CD1c-positive myeloid dendritic cell (primary cell): ENCODE data around the gene LEAP2.
A peak's percentile ranks its signal among the peaks of the same experiment; 100 is the strongest.
"Not testable (repeated sequence)": the region's sequence is repeated elsewhere in the genome, so short reads cannot be mapped to it uniquely, and the experiment has no call there.

Experiments
- DNase-seq: peaks from one replicate; pipeline ENCODE4 v3.0.0-alpha.2; 2016; ENCODE audit errors: extremely low spot score

The LEAP2 gene

GRCh38 chr5:132840896-132841295 lies 32.6 kb upstream of the LEAP2 start:
- no peak for DNase-seq

- no peak for DNase-seq
Measured at GRCh38 chr5:132841305-132841704, 32.2 kb upstream of the LEAP2 start.

GRCh38 chr5:132848270-132848669 lies 25.2 kb upstream of the LEAP2 start:
- DNase-seq = no peak

- DNase-seq = no peak
Measured at GRCh38 chr5:132849347-132849746, 24.1 kb upstream of the LEAP2 start.

GRCh38 chr5:132850066-132850465 lies 23.4 kb upstream of the LEAP2 start:
- DNase-seq = no peak

GRCh38 chr5:132853323-132853722 lies 20.1 kb upstream of the LEAP2 start:
- no peak for DNase-seq

GRCh38 chr5:132853790-132854189 lies 19.7 kb upstream of the LEAP2 start:
- no peak for DNase-seq

- DNase-seq = no peak
Measured at GRCh38 chr5:132854301-132854700, 19.2 kb upstream of the LEAP2 start.

GRCh38 chr5:132854992-132855391 lies 18.5 kb upstream of the LEAP2 start:
- DNase-seq = not testable (repeated sequence)

GRCh38 chr5:132856011-132856410 lies 17.5 kb upstream of the LEAP2 start:
- no peak for DNase-seq

GRCh38 chr5:132859889-132860437 lies 13.5 kb upstream of the LEAP2 start:
- no peak for DNase-seq

- DNase-seq = no peak
Measured at GRCh38 chr5:132860742-132861141, 12.7 kb upstream of the LEAP2 start.

- DNase-seq = no peak
Measured at GRCh38 chr5:132865668-132866341, 7.7 kb upstream of the LEAP2 start.

- DNase-seq = peak; percentile 99
Measured at GRCh38 chr5:132866342-132867045, 7.0 kb upstream of the LEAP2 start, which contains the start of the genes GDF9 and UQCRQ. TSS of gene GDF9 (minus strand) at chr5:132866469. CDS start at chr5:132864533, 1,936 bp downstream. TSS of gene UQCRQ (plus strand) at chr5:132866642. CDS start at chr5:132866882, 240 bp downstream.

GRCh38 chr5:132867046-132867451 lies 6.4 kb upstream of the LEAP2 start:
- DNase-seq = peak; percentile 13

GRCh38 chr5:132868754-132869153 lies 4.7 kb upstream of the LEAP2 start:
- no peak for DNase-seq

- no peak for DNase-seq
Measured at GRCh38 chr5:132870801-132871200, 2.7 kb upstream of the LEAP2 start.

GRCh38 chr5:132871459-132872284 lies 1.8 kb upstream of the LEAP2 start:
- no peak for DNase-seq

- DNase-seq = no peak
Measured at GRCh38 chr5:132872788-132873118, 715 bp upstream of the LEAP2 start.

GRCh38 chr5:132873930-132874271 lies 433 bp downstream of the LEAP2 start:
- DNase-seq = no peak

- no peak for DNase-seq
Measured at GRCh38 chr5:132876020-132876759, 2.7 kb downstream of the LEAP2 start.

GRCh38 chr5:132877466-132877865 lies 4.0 kb downstream of the LEAP2 start:
- no peak for DNase-seq
